ENCODE results near the gene HAUS3. TPM values are rescaled to one million over a fixed set of nuclear protein-coding genes. Genes with fewer than 3 reads are reported as not detected.
A peak's percentile ranks its signal among the peaks of the same experiment; 100 is the strongest.

The HAUS3 gene
- total RNA-seq, 6 experiments from 2014 or later, result 3.5 to 5.1 (median 4.6) TPM

DNA sequence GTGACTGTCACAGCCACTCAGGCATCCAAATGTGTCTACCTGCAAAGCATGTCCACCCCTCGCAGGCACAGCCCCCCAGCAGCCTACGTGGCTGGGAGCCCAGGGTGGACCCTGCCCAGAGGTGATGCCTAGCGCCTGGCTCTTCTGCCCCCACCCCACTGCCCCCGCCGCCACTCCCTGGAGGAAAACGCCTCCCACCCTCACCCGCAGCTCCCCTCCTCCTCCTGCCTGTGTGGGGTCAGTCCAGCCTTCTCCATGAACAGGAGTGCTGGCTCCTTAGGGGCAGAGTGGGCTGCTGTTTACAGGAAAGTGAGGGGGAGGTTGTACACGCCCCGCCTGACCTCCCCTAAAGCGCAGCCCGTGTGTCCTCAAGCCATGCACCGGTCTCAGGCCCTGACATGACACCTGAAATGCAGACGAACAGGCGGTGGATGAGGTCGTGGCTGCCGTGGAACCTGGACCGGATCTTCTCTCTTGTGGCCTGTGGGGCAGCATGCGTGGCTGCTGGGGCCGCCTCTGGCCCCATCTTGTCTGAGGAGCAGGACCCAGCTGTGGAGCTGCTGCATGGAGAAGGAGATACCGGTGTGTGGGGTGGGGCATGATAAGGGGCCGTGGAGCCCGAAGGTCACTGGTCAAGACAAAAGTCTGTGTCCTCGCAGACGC lies 31.9 kb upstream of the HAUS3 start:
- H3K27me3 ChIP-seq, result no peaks in the 10 kb centered on the region
- ATAC-seq, result no peak
- no peaks in the 10 kb centered on the region for H3K36me3 ChIP-seq
- H3K4me1 ChIP-seq, result no peaks in the 10 kb centered on the region
- intact Hi-C loops (cut with DNase I), result no loop called here
- WGBS (ENCODE audit: insufficient coverage, low coverage, low lambda C conversion rate, missing lambda C conversion rate), result 90% methylated on average over 5 of the region's 24 CpGs
- peak in 2 of 3 donors; percentile 16 to 47 for DNase-seq
- H3K27ac ChIP-seq, result no peak overlapping the region
- no peaks in the 10 kb centered on the region for H3K9me3 ChIP-seq
- no peak overlapping the region for H3K4me3 ChIP-seq
- no peak for TF ChIP-seq POLR2A (IDR thresholded peaks at IDR 0.05)
- TF ChIP-seq, protein P1, sequence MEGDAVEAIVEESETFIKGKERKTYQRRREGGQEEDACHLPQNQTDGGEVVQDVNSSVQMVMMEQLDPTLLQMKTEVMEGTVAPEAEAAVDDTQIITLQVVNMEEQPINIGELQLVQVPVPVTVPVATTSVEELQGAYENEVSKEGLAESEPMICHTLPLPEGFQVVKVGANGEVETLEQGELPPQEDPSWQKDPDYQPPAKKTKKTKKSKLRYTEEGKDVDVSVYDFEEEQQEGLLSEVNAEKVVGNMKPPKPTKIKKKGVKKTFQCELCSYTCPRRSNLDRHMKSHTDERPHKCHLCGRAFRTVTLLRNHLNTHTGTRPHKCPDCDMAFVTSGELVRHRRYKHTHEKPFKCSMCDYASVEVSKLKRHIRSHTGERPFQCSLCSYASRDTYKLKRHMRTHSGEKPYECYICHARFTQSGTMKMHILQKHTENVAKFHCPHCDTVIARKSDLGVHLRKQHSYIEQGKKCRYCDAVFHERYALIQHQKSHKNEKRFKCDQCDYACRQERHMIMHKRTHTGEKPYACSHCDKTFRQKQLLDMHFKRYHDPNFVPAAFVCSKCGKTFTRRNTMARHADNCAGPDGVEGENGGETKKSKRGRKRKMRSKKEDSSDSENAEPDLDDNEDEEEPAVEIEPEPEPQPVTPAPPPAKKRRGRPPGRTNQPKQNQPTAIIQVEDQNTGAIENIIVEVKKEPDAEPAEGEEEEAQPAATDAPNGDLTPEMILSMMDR (IDR thresholded peaks at IDR 0.05), result no peak

DNA sequence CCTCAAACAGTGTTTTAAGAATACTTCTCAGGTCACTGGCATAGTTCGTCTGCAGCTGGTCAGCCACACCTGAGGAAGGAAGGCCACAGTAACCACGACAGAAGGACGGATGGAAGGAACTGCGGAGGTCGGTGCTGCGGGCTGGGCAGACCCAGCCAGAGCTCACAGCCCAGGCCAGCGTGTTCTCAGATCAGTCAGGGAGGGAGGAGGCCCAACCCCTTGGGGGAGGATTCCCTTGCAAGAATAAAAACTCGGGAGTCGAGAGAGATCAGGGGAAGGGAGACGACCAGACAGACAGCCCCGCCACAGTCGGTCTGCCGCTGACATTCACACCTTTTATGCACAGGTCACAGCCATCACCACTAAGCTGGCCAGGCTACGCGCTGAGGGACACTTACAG lies 31.3 kb upstream of the HAUS3 start:
- intact Hi-C loops (cut with DNase I), result no loop called here
- ATAC-seq, result no peak
- DNase-seq, result peak in 1 of 3 donors; percentile 48
- H3K4me1 ChIP-seq, result no peaks in the 10 kb centered on the region
- H3K27ac ChIP-seq, result no peak overlapping the region
- WGBS (ENCODE audit: insufficient coverage, low coverage, low lambda C conversion rate, missing lambda C conversion rate), result 65% methylated on average over 6 of the region's 15 CpGs
- H3K36me3 ChIP-seq, result no peaks in the 10 kb centered on the region
- no peaks in the 10 kb centered on the region for H3K27me3 ChIP-seq
- no peaks in the 10 kb centered on the region for H3K9me3 ChIP-seq
- H3K4me3 ChIP-seq, result no peak overlapping the region
- TF ChIP-seq, protein P1 (IDR thresholded peaks at IDR 0.05), result no peak
- TF ChIP-seq POLR2A (IDR thresholded peaks at IDR 0.05), result no peak

DNA sequence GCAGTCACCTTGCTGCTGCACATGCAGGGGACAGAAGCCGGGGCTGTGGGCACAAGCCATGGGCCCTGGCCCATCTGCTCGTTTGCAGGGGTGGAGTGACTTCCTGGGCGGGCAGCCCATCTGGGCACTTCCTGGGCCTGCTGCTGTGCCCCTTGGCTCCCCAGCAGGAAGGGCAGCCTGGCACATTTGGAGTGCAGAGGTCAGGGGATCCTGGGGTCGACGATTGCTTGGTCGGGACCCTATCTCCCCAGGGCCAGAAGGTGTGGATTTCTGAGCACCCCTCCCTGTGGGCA lies 30.9 kb upstream of the HAUS3 start:
- intact Hi-C loops (cut with DNase I), result no loop called here
- Histone ChIP-seq H3K36me3 (no peaks in the 10 kb centered on the region), H3K4me3 (no peak overlapping the region), H3K27ac (no peak overlapping the region), H3K4me1 (no peaks in the 10 kb centered on the region), H3K9me3 (no peaks in the 10 kb centered on the region), H3K27me3 (no peaks in the 10 kb centered on the region)
- TF ChIP-seq, protein P1 (IDR thresholded peaks at IDR 0.05), result no peak
- TF ChIP-seq POLR2A (IDR thresholded peaks at IDR 0.05), result no peak
- no CpG with 5 or more reads among the region's 6 CpGs for WGBS (ENCODE audit: insufficient coverage, low coverage, low lambda C conversion rate, missing lambda C conversion rate)
- no peak for ATAC-seq
- DNase-seq, result peak in 1 of 3 donors; percentile 13

DNA sequence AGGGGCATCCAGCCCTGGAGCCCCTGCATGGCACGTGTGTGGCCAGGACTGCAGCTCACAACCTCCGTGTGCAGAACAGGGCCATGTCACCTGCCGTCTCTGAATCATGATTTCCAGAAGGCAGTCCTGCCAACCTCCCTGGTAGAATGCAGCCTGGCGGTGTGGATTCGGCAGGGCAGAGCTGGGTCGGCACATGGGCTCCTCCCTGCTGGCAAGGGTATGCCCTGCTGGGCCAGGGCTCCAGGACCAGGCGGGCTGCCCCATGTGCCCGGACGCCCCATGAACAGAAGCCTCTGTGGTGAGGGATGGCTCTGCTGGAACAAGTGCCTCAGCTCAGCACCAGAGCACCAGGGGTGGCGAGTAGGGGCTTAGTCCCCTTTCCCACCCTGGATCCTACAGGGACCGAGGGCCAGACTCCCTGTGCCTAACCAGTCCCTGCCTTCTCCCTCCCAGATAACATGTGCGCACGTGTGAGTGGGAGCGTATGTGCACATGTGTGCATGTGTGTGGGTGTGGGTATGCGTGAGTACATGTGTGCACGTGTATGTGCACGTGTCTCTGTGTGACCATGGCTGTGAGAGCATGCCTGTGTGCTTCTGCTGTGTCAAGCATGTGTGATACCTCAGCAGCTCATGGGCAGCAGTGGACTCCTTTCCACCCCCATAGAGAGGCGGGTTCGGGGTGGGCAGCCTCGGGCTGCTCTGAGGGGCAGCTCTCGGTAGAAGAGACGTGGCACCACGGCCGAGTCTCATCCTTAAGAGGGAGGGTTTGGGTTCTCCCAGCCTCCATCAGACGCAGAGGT lies 30.3 kb upstream of the HAUS3 start:
- Histone ChIP-seq H3K27ac (no peak overlapping the region), H3K27me3 (no peaks in the 10 kb centered on the region), H3K4me1 (no peaks in the 10 kb centered on the region), H3K4me3 (no peak overlapping the region), H3K36me3 (no peaks in the 10 kb centered on the region), H3K9me3 (no peaks in the 10 kb centered on the region)
- WGBS (ENCODE audit: insufficient coverage, low coverage, low lambda C conversion rate, missing lambda C conversion rate), result 80% methylated on average over 1 of the region's 25 CpGs
- no peak for TF ChIP-seq POLR2A (IDR thresholded peaks at IDR 0.05)
- TF ChIP-seq, protein P1 (IDR thresholded peaks at IDR 0.05), result no peak
- ATAC-seq (no peak), DNase-seq (peak in 2 of 3 donors; percentile 13 to 50)
- intact Hi-C loops (cut with DNase I), result no loop called here

All from right lobe of liver (tissue), 6 donors.